ENCODE measurements around the gene MT1M.

DNA sequence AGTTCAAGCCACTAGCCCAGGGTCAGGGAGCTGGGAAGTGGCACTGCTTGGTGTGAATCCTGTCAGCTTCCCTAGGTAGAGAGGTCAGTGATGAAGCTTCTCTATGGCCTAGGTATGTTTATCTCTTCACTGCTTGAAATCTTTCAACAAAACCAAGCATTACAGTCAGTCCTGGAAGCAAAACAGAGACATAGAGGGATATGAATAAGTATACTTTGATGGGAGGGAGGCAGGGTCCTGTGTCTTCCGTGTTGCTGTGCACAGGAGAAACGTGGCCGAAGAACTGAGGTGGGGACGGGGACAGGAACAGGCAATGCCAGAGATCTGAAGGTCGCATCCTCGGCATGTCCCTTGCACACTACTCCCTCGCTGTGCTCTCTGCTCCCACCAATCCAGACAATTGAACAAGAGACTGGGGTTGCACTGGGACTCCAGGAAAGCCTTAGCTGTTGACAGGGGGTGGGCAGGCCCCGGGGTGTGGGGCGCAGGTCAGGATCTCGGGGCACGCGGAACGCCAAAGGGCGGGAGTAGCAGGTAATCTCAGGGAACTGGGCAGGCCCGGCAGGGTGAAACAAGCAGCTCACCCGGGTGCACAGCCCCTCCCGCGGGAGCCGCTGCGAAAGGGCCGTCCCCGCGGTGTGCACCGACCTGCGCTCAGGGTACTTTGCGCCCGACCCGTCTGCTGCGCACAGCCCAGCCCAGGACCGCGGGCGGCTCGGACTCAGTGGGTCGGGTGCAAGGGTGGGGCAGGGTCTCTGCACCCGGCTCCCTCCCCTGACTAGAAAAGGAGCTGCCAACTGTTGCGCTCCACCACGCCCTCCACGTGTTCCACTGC lies 36.8 kb downstream of the MT1M start, which contains the start of gene MT1H:
- TF ChIP-seq, protein P1, sequence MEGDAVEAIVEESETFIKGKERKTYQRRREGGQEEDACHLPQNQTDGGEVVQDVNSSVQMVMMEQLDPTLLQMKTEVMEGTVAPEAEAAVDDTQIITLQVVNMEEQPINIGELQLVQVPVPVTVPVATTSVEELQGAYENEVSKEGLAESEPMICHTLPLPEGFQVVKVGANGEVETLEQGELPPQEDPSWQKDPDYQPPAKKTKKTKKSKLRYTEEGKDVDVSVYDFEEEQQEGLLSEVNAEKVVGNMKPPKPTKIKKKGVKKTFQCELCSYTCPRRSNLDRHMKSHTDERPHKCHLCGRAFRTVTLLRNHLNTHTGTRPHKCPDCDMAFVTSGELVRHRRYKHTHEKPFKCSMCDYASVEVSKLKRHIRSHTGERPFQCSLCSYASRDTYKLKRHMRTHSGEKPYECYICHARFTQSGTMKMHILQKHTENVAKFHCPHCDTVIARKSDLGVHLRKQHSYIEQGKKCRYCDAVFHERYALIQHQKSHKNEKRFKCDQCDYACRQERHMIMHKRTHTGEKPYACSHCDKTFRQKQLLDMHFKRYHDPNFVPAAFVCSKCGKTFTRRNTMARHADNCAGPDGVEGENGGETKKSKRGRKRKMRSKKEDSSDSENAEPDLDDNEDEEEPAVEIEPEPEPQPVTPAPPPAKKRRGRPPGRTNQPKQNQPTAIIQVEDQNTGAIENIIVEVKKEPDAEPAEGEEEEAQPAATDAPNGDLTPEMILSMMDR (conservative IDR thresholded peaks at IDR 0.05 in 1 of 2, IDR thresholded peaks at IDR 0.05 in 1 of 2; ENCODE audit: low read depth in 1 of 2, low read length in 2 of 2): no peak
- TF ChIP-seq EZH2 (IDR thresholded peaks at IDR 0.05; ENCODE audit: low read length, missing control alignments): no peak
